IMR-90 (cell line): ENCODE measurements around the gene CARD19. TPM values are rescaled to one million over a fixed set of nuclear protein-coding genes. Genes with fewer than 3 reads are reported as not detected.

Experiments used
- ATAC-seq: fragments of 200-7000 bp; cut with Tn5 transposase; 2 replicates; pipeline ENCODE4 v1.9.1; 2020; ENCODE audit warnings: low read depth, mild to moderate bottlenecking, moderate library complexity
- BruUV-seq: library from RNA; stranded (reverse); fragments of 400-500 nt; replicated peaks from 2 replicates; lab custom pipeline; 2021; lab: Mats Ljungman, UMichigan
- CTCF ChIA-PET: fragments of 300-600 bp; formaldehyde crosslinking; extraction: SDS; loops from one replicate; lab custom pipeline; 2021; ENCODE audit warnings: antibody characterized with exemption; lab: Yijun Ruan, JAX
- POLR2A ChIA-PET: fragments of 300-600 bp; sonication (Branson Sonifier 250); formaldehyde crosslinking; loops from one replicate; lab custom pipeline; 2022; ENCODE audit warnings: antibody characterized with exemption; ENCODE audit not compliant: unreplicated experiment; lab: Charles Lee
- DNase-seq: peaks from one replicate; pipeline ENCODE4 v3.0.0; 2013
- H2AFZ ChIP-seq: replicated peaks from 2 replicates; pipeline ENCODE3; 2013; ENCODE audit warnings: low read length, mild to moderate bottlenecking; ENCODE audit not compliant: poor library complexity
- H2AK5ac ChIP-seq: 2 replicates; pipeline ENCODE4 v1.6.1; 2013; ENCODE audit warnings: low read depth, low read length, inconsistent platforms
- H2AK9ac ChIP-seq: replicated peaks from 2 replicates; pipeline ENCODE3; 2013; ENCODE audit warnings: mild to moderate bottlenecking, low read depth, low read length, moderate library complexity; ENCODE audit not compliant: poor library complexity
- H2BK120ac ChIP-seq: 2 replicates; pipeline ENCODE4 v1.6.1; 2013; ENCODE audit warnings: low read depth, low read length, inconsistent platforms
- H2BK15ac ChIP-seq: 3 replicates; pipeline ENCODE4 v1.6.1; 2013; ENCODE audit warnings: low read depth, low read length, inconsistent platforms
- H2BK20ac ChIP-seq: 2 replicates; pipeline ENCODE4 v1.6.1; 2013; ENCODE audit warnings: low read depth, mild to moderate bottlenecking, inconsistent platforms, low read length, moderate library complexity
- H2BK5ac ChIP-seq: 2 replicates; pipeline ENCODE4 v1.6.1; 2013; ENCODE audit warnings: mild to moderate bottlenecking, low read depth, low read length, inconsistent platforms; ENCODE audit not compliant: poor library complexity, severe bottlenecking
- H3K14ac ChIP-seq: replicated peaks from 2 replicates; pipeline ENCODE4 v1.6.1; 2013; ENCODE audit warnings: low read depth, low read length, inconsistent platforms
- H3K18ac ChIP-seq: 2 replicates; pipeline ENCODE4 v1.6.1; 2013; ENCODE audit warnings: low read depth, low read length, control low read depth
- H3K23ac ChIP-seq: 2 replicates; pipeline ENCODE4 v1.6.1; 2013; ENCODE audit warnings: low read depth, low read length, inconsistent platforms
- H3K27ac ChIP-seq: 2 replicates; pipeline ENCODE4 v1.5.1; 2013; ENCODE audit warnings: mild to moderate bottlenecking, control low read depth, low read length; ENCODE audit not compliant: insufficient read depth
- H3K27me3 ChIP-seq: 2 replicates; pipeline ENCODE4 v1.6.1; 2013; ENCODE audit warnings: low read length; ENCODE audit not compliant: control insufficient read depth, insufficient read depth
- H3K36me3 ChIP-seq: 2 replicates; pipeline ENCODE4 v1.6.1; 2013; ENCODE audit warnings: low read length, mixed read lengths; ENCODE audit not compliant: control insufficient read depth, insufficient read depth
- H3K4ac ChIP-seq: 2 replicates; pipeline ENCODE4 v1.6.1; 2013; ENCODE audit warnings: low read depth, low read length, inconsistent platforms
- H3K4me1 ChIP-seq: 2 replicates; pipeline ENCODE4 v1.6.1; 2013; ENCODE audit warnings: low read length, mixed read lengths; ENCODE audit not compliant: control insufficient read depth, insufficient read depth
- H3K4me2 ChIP-seq: 2 replicates; pipeline ENCODE4 v1.6.1; 2013; ENCODE audit warnings: low read depth, mild to moderate bottlenecking, control low read depth, low read length, moderate library complexity
- H3K4me3 ChIP-seq: 2 replicates; pipeline ENCODE4 v1.5.1; 2013; ENCODE audit warnings: low read depth, mild to moderate bottlenecking, control low read depth, low read length, moderate library complexity; ENCODE audit not compliant: insufficient read depth
- H3K56ac ChIP-seq: 2 replicates; pipeline ENCODE4 v1.6.1; 2013; ENCODE audit warnings: low read length, inconsistent platforms; ENCODE audit not compliant: insufficient read depth; ENCODE audit errors: extremely low read depth
- H3K79me1 ChIP-seq, 2 experiments: 2 replicates each; pipeline ENCODE4 v1.6.1; 2013; ENCODE audit warnings: low read length in 2 of 2, inconsistent platforms in 1 of 2, low read depth in 1 of 2
- H3K9ac ChIP-seq: 2 replicates; pipeline ENCODE4 v1.6.1; 2013; ENCODE audit warnings: low read depth, low read length, control low read depth
- H3K9me1 ChIP-seq: 2 replicates; pipeline ENCODE4 v1.6.1; 2013; ENCODE audit warnings: low read length, inconsistent platforms; ENCODE audit not compliant: insufficient read depth
- H3K9me3 ChIP-seq: 2 replicates; pipeline ENCODE4 v1.6.1; 2013; ENCODE audit warnings: low read length; ENCODE audit not compliant: control insufficient read depth, insufficient read depth
- H4K20me1 ChIP-seq: 2 replicates; pipeline ENCODE4 v1.6.1; 2013; ENCODE audit warnings: low read length, inconsistent platforms; ENCODE audit not compliant: insufficient read depth
- H4K5ac ChIP-seq: 2 replicates; pipeline ENCODE4 v1.6.1; 2013; ENCODE audit warnings: mild to moderate bottlenecking, low read depth, low read length, control low read depth
- H4K8ac ChIP-seq, 2 experiments: 2 replicates each; pipeline ENCODE4 v1.6.1; 2013; ENCODE audit warnings: low read depth in 2 of 2, low read length in 2 of 2, control low read depth in 1 of 2, inconsistent platforms in 1 of 2
- H4K91ac ChIP-seq: 2 replicates; pipeline ENCODE4 v1.6.1; 2013; ENCODE audit warnings: low read depth, low read length, inconsistent platforms; ENCODE audit not compliant: insufficient read depth
- CEBPB ChIP-seq: IDR thresholded peaks from 2 replicates; pipeline ENCODE4 v1.6.1; 2012; ENCODE audit warnings: low read depth, low read length, improper control_type of control experiment
- MAZ ChIP-seq: IDR thresholded peaks from 2 replicates; pipeline ENCODE4 v1.6.1; 2012; ENCODE audit warnings: low read depth, mild to moderate bottlenecking, low read length, improper control_type of control experiment, moderate library complexity, borderline replicate concordance
- MXI1 ChIP-seq: IDR thresholded peaks from 2 replicates; pipeline ENCODE4 v1.6.1; 2012; ENCODE audit warnings: low read depth, mild to moderate bottlenecking, low read length, moderate library complexity, borderline replicate concordance
- POLR2A ChIP-seq: IDR thresholded peaks from 2 replicates; pipeline ENCODE4 v1.6.1; 2012; ENCODE audit warnings: mild to moderate bottlenecking, low read depth, low read length
- WGBS, 2 experiments: methylation state at CpG; one replicate each; pipeline versions ENCODE4 v1.1.5 to v1.1.7; 2013; ENCODE audit warnings: missing lambda C conversion rate in 2 of 2; ENCODE audit not compliant: insufficient read length in 1 of 2; ENCODE audit errors: extremely low coverage in 2 of 2; 5-methylcytosine and 5-hydroxymethylcytosine counted together
- dilution Hi-C: fragments of 300-500 bp; cut with HindIII; formaldehyde crosslinking; loops from one replicate; pipeline ENCODE4 v1.14.3; 2018; ENCODE audit warnings: low sequenced_read_pairs; ENCODE audit not compliant: unreplicated experiment
- in situ Hi-C: fragments of 300-500 bp; cut with MboI; formaldehyde crosslinking; loops from 3 replicates; pipeline ENCODE4 v1.14.3; 2019; ENCODE audit warnings: low sequenced_read_pairs, inconsistent platforms, mixed read lengths
- intact Hi-C: fragments of 100-400 bp; cut with micrococcal nuclease; formaldehyde crosslinking; loops from 2 replicates; pipeline ENCODE4 v1.10.0; 2022
- polyA plus RNA-seq, 3 experiments: library from polyadenylated mRNA; depleted of rRNA; stranded (reverse); fragments of >200 nt; gene quantifications; 2 replicates each; pipeline ENCODE4 v1.2.3, GENCODE V29; 2012; ENCODE audit warnings: low replicate concordance in 1 of 3
- total RNA-seq: library from RNA; depleted of rRNA; stranded (reverse); fragments of >200 nt; gene quantifications from 2 replicates; pipeline ENCODE4 v1.2.3, GENCODE V29; 2012

The CARD19 gene
- total and polyA plus RNA-seq, 2 of the 4 experiments (the other 2 are of a cell fraction): 17.4 to 111 TPM

- CTCF ChIA-PET: interaction anchor here (0.5 to 1.2 kb wide), 3 partner anchors 13 to 1992 kb away, joined by 3 to 5 read pairs (median 4); no protein-coding TSS in a partner anchor
- peaks cover 23 to 35% of the 10 kb centered on the region in 2 experiments; a peak in 3 of 4 replicates for H3K79me1 ChIP-seq
- peaks cover 20% of the 10 kb centered on the region for H3K9me1 ChIP-seq
- dilution Hi-C loops: no loop called here
- peaks cover 18% of the 10 kb centered on the region for H4K20me1 ChIP-seq
- H3K9ac ChIP-seq: peak overlapping the region; percentile 85
- H2BK120ac ChIP-seq: peak overlapping the region; percentile 16
- peak overlapping the region; percentile 53 for H3K4me2 ChIP-seq
- ATAC-seq (peak; percentile 85), DNase-seq (peak; percentile 98)
- peak overlapping the region; percentile 94 for H2AK9ac ChIP-seq
- peak overlapping the region; percentile 97 for H2AK5ac ChIP-seq
- POLR2A ChIA-PET: no interaction called here
- TF ChIP-seq CEBPB (no peak), POLR2A (peak; percentile 83), MXI1 (peak; percentile 45; the same call in 1 of the 2 replicates), MAZ (peak; percentile 84; the same call in 1 of the 2 replicates)
- peak overlapping the region; percentile 76 for H4K91ac ChIP-seq
- H3K9me3 ChIP-seq: peaks cover 7% of the 10 kb centered on the region
- H2AFZ ChIP-seq: peak overlapping the region; percentile 91
- peak overlapping the region; percentile 53 for H3K14ac ChIP-seq
- H2BK20ac ChIP-seq: no peak overlapping the region
- no TSS peak for BruUV-seq
- 4% methylated on average over 27 of the region's 95 CpGs; no CpG with 5 or more reads in 1 of the 2 experiments for WGBS, 2 experiments
- intact Hi-C loops: loop anchor here (2.0 to 10.0 kb wide), 2 partner anchors 93 to 359 kb away; partner anchors contain the start of genes FAM120A and FAM120AOS
- H4K8ac ChIP-seq: peak overlapping the region; percentile 96 to 97
- H2BK5ac ChIP-seq: peak overlapping the region; percentile 66
- H3K23ac ChIP-seq: peak overlapping the region; percentile 73; the same call in 1 of the 2 replicates
- no peak overlapping the region for H3K56ac ChIP-seq
- peak overlapping the region; percentile 70; the same call in 1 of the 3 replicates for H2BK15ac ChIP-seq
- H3K27me3 ChIP-seq: no peaks in the 10 kb centered on the region
- in situ Hi-C loops: no loop called here
- H3K4ac ChIP-seq: peak overlapping the region; percentile 61
- H4K5ac ChIP-seq: peak overlapping the region; percentile 69
- H3K18ac ChIP-seq: peak overlapping the region; percentile 69
- H3K36me3 ChIP-seq: no peaks in the 10 kb centered on the region
- peaks cover 31% of the 10 kb centered on the region for H3K4me1 ChIP-seq
- peak overlapping the region; percentile 90 for H3K27ac ChIP-seq
- H3K4me3 ChIP-seq: peak overlapping the region; percentile 51
Measured at GRCh38 chr9:93095205-93096130, 549 bp upstream of the CARD19 start.
